BJ (cell line): ENCODE results near the gene ABHD5. TPM values are rescaled to one million over a fixed set of nuclear protein-coding genes. Genes with fewer than 3 reads are reported as not detected.

Source experiments
- CTCF ChIA-PET: fragments of 350-600 bp; formaldehyde crosslinking; extraction: SDS; loops from one replicate; lab custom pipeline; 2021; ENCODE audit warnings: antibody characterized with exemption, inconsistent platforms; lab: Yijun Ruan, JAX
- POLR2A ChIA-PET: fragments of 300-600 bp; sonication (Branson Sonifier 250); formaldehyde crosslinking; extraction: SDS; loops from one replicate; lab custom pipeline; 2021; ENCODE audit warnings: antibody characterized with exemption; lab: Charles Lee
- DNase-seq: peaks from one replicate; pipeline ENCODE4 v3.0.0-alpha.2; 2011; ENCODE audit warnings: low read depth
- H3K27me3 ChIP-seq: 2 replicates; pipeline ENCODE4 v1.6.0; 2011; ENCODE audit warnings: low read length; ENCODE audit not compliant: control insufficient read depth, insufficient read depth
- H3K36me3 ChIP-seq: 2 replicates; pipeline ENCODE4 v1.5.1; 2011; ENCODE audit warnings: low read length; ENCODE audit not compliant: control insufficient read depth, insufficient read depth
- H3K4me3 ChIP-seq: 2 replicates; pipeline ENCODE4 v1.5.1; 2011; ENCODE audit warnings: low read depth, mild to moderate bottlenecking, control low read depth, low read length
- polyA plus RNA-seq: library from polyadenylated mRNA; depleted of rRNA; stranded (reverse); fragments of >200 nt; gene quantifications from 2 replicates; pipeline ENCODE4 v1.2.3, GENCODE V29; 2011
- TF ChIP-seq, protein P1 (sequence below): IDR thresholded peaks from 2 replicates; pipeline ENCODE4 v1.5.1; 2011; ENCODE audit warnings: low read depth, mild to moderate bottlenecking, control low read depth, inconsistent platforms, low read length, moderate library complexity; ENCODE audit not compliant: insufficient read depth

ABHD5 gene
- polyA plus RNA-seq, 1 experiment: 18.2 TPM

DNA sequence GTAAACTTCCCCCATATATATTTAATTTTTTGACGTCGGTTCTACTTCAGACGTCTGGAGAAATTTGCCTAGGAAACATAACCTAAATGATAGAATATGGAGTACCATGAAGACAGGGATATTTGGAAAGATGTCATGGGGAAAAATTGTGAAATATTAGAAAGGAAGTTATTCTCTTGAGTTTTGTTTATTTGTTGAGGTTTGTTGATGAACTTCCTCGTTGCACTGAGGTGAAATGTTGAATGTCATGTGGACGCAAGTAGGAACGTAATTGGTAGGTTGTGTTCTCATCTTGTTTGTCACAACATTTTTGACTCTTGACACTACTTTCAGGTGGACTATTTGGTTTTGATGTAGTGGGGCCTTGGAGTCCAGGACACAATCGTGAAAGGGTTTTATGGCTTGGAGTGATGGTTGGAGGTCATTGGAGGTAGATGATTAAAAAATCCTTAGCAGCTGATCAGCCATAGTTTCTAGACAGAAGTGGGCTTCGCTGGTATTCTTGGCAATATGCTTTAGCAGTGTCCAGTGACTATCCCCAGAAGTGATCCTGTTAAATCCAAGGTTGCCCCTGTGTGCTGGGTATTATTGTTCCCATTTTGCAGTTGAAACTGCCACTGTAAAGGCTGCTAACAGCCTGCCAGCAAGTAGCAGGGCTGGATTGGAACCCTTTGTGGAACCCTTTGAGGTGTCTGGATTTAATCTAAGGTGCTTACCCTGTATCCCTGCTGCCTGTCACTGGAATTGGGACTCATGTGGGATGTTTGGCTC is 1.5 kb downstream of the ABHD5 start:
- no peak overlapping the region; the same call in 1 of the 2 replicates for H3K4me3 ChIP-seq
- ChIA-PET CTCF (no interaction called here), POLR2A (no interaction called here)
- TF ChIP-seq, protein P1, sequence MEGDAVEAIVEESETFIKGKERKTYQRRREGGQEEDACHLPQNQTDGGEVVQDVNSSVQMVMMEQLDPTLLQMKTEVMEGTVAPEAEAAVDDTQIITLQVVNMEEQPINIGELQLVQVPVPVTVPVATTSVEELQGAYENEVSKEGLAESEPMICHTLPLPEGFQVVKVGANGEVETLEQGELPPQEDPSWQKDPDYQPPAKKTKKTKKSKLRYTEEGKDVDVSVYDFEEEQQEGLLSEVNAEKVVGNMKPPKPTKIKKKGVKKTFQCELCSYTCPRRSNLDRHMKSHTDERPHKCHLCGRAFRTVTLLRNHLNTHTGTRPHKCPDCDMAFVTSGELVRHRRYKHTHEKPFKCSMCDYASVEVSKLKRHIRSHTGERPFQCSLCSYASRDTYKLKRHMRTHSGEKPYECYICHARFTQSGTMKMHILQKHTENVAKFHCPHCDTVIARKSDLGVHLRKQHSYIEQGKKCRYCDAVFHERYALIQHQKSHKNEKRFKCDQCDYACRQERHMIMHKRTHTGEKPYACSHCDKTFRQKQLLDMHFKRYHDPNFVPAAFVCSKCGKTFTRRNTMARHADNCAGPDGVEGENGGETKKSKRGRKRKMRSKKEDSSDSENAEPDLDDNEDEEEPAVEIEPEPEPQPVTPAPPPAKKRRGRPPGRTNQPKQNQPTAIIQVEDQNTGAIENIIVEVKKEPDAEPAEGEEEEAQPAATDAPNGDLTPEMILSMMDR: no peak
- no peak for DNase-seq
- no peaks in the 10 kb centered on the region for H3K36me3 ChIP-seq
- H3K27me3 ChIP-seq: no peaks in the 10 kb centered on the region

DNA sequence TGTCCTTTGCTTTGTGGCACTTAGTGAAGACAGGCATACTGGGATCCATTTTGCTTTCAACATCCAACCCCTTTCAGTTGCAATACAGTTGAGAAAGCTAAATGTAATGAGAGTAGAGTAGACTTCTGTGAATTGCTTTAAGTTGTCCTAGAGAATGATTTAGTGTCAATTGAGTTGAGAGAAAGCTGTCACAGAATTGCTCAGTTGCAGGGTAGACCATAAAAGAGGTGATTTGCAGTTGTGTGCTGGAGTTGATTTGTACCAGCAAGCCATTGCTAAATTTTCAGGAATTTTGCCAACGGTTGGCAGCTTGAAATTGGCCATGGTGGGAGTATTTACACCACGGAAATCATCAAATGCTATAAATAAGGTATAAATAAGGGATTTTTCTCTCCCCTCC is 2.2 kb downstream of the ABHD5 start:
- ChIA-PET POLR2A (interaction anchor here (0.7 kb wide), 1 partner anchor 773 kb away, joined by 5 read pairs; no protein-coding TSS in a partner anchor), CTCF (no interaction called here)
- Histone ChIP-seq H3K27me3 (no peaks in the 10 kb centered on the region), H3K4me3 (no peak overlapping the region), H3K36me3 (no peaks in the 10 kb centered on the region)
- TF ChIP-seq, protein P1: no peak
- DNase-seq: no peak

DNA sequence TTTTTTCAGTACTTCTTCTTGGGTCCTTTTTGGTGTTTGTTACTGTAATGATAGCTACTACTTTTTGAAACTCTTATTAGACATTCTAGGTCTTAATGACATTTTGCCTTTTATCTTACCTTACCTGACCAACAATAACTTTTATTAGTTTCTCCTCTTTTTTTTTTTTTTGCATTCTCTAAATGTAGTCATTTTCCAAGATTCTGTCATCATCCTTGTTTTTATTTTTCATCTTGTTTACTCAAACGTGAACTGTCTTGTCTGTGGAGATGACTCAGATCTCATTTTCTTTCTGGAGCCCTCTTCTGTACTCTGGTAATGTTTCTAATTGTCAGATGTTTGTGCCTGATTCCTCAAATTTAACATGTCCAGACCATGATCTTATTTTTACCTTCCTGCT is 2.9 kb downstream of the ABHD5 start:
- DNase-seq: no peak
- CTCF ChIA-PET: interaction anchor here (1.1 kb wide), 1 partner anchor 75 kb away, joined by 4 read pairs; no protein-coding TSS in a partner anchor
- POLR2A ChIA-PET: interaction anchor here (0.7 kb wide), 1 partner anchor 774 kb away, joined by 5 read pairs; no protein-coding TSS in a partner anchor
- Histone ChIP-seq H3K36me3 (no peaks in the 10 kb centered on the region), H3K27me3 (no peaks in the 10 kb centered on the region), H3K4me3 (no peak overlapping the region)
- TF ChIP-seq, protein P1: no peak

DNA sequence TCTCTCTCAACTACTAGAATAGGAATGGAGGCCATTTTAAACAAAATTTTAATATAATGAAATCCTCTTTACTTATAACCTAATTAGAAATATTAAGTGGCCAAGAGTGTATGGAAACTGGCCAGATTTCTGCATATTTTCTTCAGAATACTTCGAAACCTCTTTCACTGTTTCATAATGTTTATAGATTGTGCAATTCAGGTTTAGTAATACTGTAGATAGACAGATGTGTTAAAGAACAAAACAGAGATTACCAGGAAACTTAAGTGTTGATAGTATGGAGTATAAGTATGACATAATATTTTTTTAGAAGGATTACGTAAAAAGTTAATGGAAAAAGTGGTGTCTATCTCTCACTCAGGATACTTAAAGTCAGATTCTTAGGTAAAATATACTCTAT is 4.7 kb downstream of the ABHD5 start:
- Histone ChIP-seq H3K4me3 (no peak overlapping the region), H3K36me3 (no peaks in the 10 kb centered on the region), H3K27me3 (no peaks in the 10 kb centered on the region)
- POLR2A ChIA-PET: no interaction called here
- TF ChIP-seq, protein P1: no peak
- DNase-seq: peak; percentile 30
- CTCF ChIA-PET: interaction anchor here (0.5 kb wide), 1 partner anchor 19 kb away, joined by 3 read pairs; no protein-coding TSS in a partner anchor

DNA sequence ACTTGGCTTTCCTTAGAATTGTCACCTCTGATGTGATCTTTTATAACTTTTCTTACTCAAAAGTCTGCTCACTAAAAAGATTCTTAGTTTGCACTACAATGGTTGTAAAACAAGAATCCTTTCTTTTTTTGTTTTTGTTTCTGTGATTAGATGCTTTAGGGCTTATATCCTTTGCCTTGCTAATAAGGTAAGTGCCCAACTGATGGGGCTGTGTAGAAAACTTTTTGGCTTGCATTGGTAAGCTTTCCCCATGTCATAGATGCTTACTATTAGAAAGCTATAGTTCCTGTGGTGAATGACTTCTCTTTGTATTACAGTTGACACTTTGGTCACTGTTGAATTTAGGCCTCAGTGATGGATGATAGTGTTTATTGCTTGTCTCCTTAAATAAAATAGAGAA is 5.1 kb downstream of the ABHD5 start:
- TF ChIP-seq, protein P1: no peak
- Histone ChIP-seq H3K4me3 (no peak overlapping the region), H3K27me3 (no peaks in the 10 kb centered on the region), H3K36me3 (no peaks in the 10 kb centered on the region)
- CTCF ChIA-PET: interaction anchor here (0.5 to 0.7 kb wide), 2 partner anchors 19 to 74 kb away, joined by 3 read pairs; no protein-coding TSS in a partner anchor
- no peak for DNase-seq
- POLR2A ChIA-PET: no interaction called here
